Dermis microvascular lymphatic vessel endothelial cell (primary cell): Measurements from ENCODE around the gene SLC49A4. TPM values are rescaled to one million over a fixed set of nuclear protein-coding genes. Genes with fewer than 3 reads are reported as not detected.

Experiments used
- DNase-seq, 2 donors: peaks; one replicate each; pipeline versions ENCODE4 v3.0.0 to v3.0.0-alpha.2; 2010; ENCODE audit warnings: low read depth in 2 of 2
- total RNA-seq: library from RNA; depleted of rRNA; stranded (reverse); fragments of >200 nt; gene quantifications from 2 replicates; pipeline ENCODE4 v1.2.1, GENCODE V29; 2014

SLC49A4 gene
- total RNA-seq, 1 donor from 2014 or later: 10.9 TPM

DNA sequence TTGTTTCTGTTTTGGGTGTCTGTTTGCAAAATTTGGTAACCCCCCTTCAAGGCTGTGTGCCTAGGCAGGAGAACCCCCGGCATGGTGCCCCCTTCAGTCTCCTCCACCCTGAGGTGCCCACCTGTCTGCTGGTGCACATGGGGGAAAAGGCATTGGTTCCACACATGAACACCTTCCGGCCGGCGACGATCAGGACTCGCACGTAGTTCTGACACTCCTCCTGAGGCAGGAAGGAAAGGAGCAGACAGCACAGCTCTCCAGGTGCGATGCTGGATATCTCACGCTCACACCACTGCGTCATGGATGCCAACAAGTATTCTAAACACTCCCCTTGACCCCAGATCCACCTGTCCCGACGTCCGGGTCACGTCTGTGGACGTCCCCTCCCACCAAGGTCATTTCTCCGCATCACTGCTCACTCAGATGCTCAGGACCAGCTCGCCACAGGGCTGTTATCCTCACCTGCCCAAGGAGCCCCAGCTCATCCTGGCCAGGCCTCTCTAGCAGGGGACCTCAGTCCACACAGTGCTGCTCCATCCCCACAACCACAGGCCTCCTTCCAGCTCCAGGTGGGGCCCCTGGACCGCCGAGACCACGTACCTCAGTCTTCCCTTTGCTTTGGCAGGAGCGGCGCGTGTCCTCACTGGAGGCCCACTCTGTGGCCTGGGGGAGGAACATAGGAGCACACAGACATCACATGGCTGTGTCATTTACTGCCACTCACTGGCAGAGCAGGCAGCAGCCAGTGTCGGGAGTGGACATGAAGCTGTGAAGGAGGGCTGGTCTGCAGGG is 133.7 kb downstream of the SLC49A4 start:
- DNase-seq: no peak

DNA sequence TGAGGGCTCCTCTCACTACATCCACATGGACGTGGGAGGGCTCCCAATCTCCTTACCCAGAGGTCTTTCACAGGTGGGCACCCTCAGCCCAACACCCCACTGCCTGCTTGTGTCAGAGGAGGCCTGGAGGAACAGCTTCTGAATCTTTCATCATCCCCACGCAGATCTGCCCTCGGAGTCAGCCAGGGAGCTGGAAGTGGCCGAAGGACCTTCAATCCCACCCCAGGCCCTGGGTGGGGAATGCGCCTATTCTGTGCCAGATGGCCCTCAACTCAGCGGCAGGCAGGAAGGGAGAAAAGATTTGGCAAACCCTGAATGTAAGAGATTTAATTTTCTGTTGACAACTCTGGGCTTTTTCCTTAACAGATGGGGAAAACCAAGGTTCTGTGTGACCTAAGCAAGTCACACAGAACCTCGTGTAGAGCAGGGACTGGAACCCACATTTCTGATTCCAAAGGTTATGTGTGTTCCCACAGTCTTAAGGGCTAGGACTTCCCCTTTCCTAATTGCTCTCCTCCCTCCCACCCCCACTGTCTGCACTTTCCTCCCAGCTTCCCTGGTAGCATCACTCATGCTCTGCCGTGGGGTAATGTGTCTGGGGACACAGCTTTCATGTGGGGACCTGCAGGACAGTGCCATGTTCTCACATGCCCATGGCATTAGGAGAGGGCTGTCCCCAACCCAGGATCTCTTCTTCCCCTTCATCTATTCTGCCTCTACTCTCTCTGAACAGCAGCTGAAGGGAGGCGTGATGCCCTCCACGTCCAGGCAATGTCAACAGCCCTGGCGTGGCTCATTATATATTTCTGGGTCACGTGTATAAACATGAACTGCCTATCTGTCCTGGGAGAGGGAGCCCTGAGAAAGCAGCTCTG is 134.6 kb downstream of the SLC49A4 start:
- no peak for DNase-seq

DNA sequence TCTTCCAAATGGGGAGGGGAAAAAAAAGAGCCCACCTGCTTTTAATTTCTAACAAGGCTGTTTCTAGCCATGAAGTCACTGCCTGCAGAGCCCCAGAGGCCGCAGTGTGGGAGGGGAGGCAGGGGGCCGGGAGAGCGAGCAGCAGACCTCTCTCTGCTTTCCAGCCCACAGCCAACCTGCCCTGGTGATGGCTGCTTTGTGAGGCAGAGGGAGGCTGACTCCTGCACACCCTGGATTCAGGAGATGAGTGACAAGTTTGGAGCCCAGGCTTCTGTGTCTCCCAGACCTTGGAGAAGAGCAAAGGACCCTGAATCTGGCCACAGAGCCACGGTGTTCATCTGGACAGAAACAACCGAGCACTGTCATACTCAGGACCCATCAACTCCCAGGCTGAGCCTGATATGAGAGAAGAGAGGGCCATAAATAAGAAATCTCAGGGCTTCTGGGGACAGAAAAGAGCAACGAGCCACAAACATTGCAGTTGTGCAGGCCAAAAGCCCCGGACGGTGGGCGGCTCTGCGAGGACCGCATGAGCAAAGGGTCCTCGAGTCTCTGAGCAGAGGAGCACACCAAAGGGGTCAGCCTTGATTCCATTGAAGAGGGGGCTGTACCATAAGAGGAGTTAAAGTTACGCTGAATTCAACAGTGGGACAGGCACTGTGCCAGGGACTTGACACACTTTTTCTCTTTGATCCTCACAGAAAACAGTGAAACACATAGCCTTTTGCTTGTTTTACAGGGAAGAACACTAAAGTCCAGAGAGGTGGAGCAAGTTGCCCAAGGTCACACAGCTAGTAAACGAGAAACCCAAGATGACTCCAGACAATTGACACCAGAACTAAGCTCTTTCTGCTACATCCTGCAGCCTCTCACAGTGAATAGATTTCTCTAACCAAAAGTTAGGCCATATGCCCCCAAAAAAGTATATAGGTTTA is 135.5 kb downstream of the SLC49A4 start:
- no peak for DNase-seq

Other genes with a start within 250 kb of the SLC49A4 start
- 12.4 and 13.6 TPM in 2 replicates for gene PARP9, start 230.8 kb upstream of the SLC49A4 start, total RNA-seq
- 18.1 and 21.4 TPM in 2 replicates for gene DTX3L, start 230.7 kb upstream of the SLC49A4 start, total RNA-seq
- gene PARP15, start 217.4 kb upstream of the SLC49A4 start, total RNA-seq: 0.39 and 1.0 TPM in 2 replicates
- gene PARP14, start 114.2 kb upstream of the SLC49A4 start, total RNA-seq: 64.2 and 64.8 TPM in 2 replicates
- gene HSPBAP1, start 1.2 kb upstream of the SLC49A4 start, total RNA-seq: 7.2 and 9.2 TPM in 2 replicates
- gene SEMA5B, start 232.7 kb downstream of the SLC49A4 start, total RNA-seq: under 0.01 and 0.13 TPM in 2 replicates